SIG-M5 (cell line): ENCODE results near the gene KRTAP10-1.
"Not testable (repeated sequence)": the region's sequence is repeated elsewhere in the genome, so short reads cannot be mapped to it uniquely, and the experiment has no call there.

Experiments used
- DNase-seq: peaks from one replicate; lab custom pipeline; 2025; lab: John Stamatoyannopoulos, UW

The KRTAP10-1 gene

GRCh38 chr21:44539991-44540666 lies at the start of gene KRTAP10-1:
KRTAP10-1 (minus strand) TSS chr21:44540195; CDS start chr21:44540150, 45 bp downstream.
- DNase-seq = no peak

GRCh38 chr21:44589094-44589493 lies 49.1 kb upstream of the KRTAP10-1 start:
- no peak for DNase-seq

- no peak for DNase-seq
These were observed 45.9 kb upstream of the KRTAP10-1 start for GRCh38 chr21:44585892-44586291.

- DNase-seq = no peak
These were observed 43.8 kb upstream of the KRTAP10-1 start for GRCh38 chr21:44583800-44584147.

GRCh38 chr21:44583089-44583799 lies 43.2 kb upstream of the KRTAP10-1 start:
- DNase-seq = no peak

GRCh38 chr21:44582055-44582454 lies 42.1 kb upstream of the KRTAP10-1 start:
- DNase-seq = no peak

GRCh38 chr21:44581158-44581557 lies 41.2 kb upstream of the KRTAP10-1 start:
- DNase-seq = no peak

GRCh38 chr21:44580231-44580821 lies 40.3 kb upstream of the KRTAP10-1 start, which contains the start of gene KRTAP10-5:
KRTAP10-5 (minus strand) TSS chr21:44580604; CDS start chr21:44580578, 26 bp downstream.
- not testable (repeated sequence) for DNase-seq

- no peak for DNase-seq
These were observed 39.8 kb upstream of the KRTAP10-1 start for GRCh38 chr21:44579833-44580144.

- no peak for DNase-seq
These were observed 39.2 kb upstream of the KRTAP10-1 start for GRCh38 chr21:44579056-44579832.

- no peak for DNase-seq
These were observed 38.5 kb upstream of the KRTAP10-1 start for GRCh38 chr21:44578371-44579055.

- no peak for DNase-seq
These were observed 36.0 kb upstream of the KRTAP10-1 start for GRCh38 chr21:44576025-44576420.

- DNase-seq = no peak
These were observed 35.5 kb upstream of the KRTAP10-1 start for GRCh38 chr21:44575307-44576024.

- DNase-seq = no peak
These were observed 34.7 kb upstream of the KRTAP10-1 start for GRCh38 chr21:44574457-44575306.

- not testable (repeated sequence) for DNase-seq
These were observed 33.8 kb upstream of the KRTAP10-1 start, which contains the start of gene KRTAP10-4 for GRCh38 chr21:44573630-44574456. KRTAP10-4 (plus strand) TSS chr21:44573729; CDS start chr21:44573759, 30 bp downstream.

- no peak for DNase-seq
These were observed 33.1 kb upstream of the KRTAP10-1 start for GRCh38 chr21:44572959-44573583.

- no peak for DNase-seq
These were observed 32.1 kb upstream of the KRTAP10-1 start for GRCh38 chr21:44571844-44572782.

- DNase-seq = no peak
These were observed 31.3 kb upstream of the KRTAP10-1 start for GRCh38 chr21:44571296-44571695.
